Panc1 (cell line): Measurements from ENCODE around the gene CHCHD3. TPM values are rescaled to one million over a fixed set of nuclear protein-coding genes. Genes with fewer than 3 reads are reported as not detected.

Experiments used
- ATAC-seq: fragments of 200-7000 bp; cut with Tn5 transposase; 2 replicates; pipeline ENCODE4 v1.9.1; 2020; ENCODE audit warnings: mild to moderate bottlenecking, moderate library complexity
- BruUV-seq: library from RNA; stranded (reverse); fragments of 400-500 nt; replicated peaks from 2 replicates; lab custom pipeline; 2021; lab: Mats Ljungman, UMichigan
- CTCF ChIA-PET: fragments of 300-600 bp; sonication (Branson Sonifier 250); formaldehyde crosslinking; loops from one replicate; lab custom pipeline; 2022; ENCODE audit warnings: antibody characterized with exemption; lab: Charles Lee
- POLR2A ChIA-PET: fragments of 300-600 bp; sonication (Branson Sonifier 250); formaldehyde crosslinking; loops from one replicate; lab custom pipeline; 2022; ENCODE audit warnings: antibody characterized with exemption; lab: Charles Lee
- DNase-seq: peaks from one replicate; pipeline ENCODE4 v3.0.0-alpha.2; 2010; ENCODE audit warnings: low read depth, low spot score
- H3K27ac ChIP-seq: 2 replicates; pipeline ENCODE4 v1.5.1; 2011; ENCODE audit warnings: mild to moderate bottlenecking, low read length, inconsistent platforms
- H3K27me3 ChIP-seq: fragments of 200-500 bp; sonication (Bioruptor generic); 2 replicates; pipeline ENCODE4 v1.6.0; 2014; ENCODE audit warnings: low read length, inconsistent platforms; ENCODE audit not compliant: control insufficient read depth, insufficient read depth
- H3K36me3 ChIP-seq: fragments of 200-500 bp; sonication (Bioruptor generic); 2 replicates; pipeline ENCODE4 v1.5.1; 2014; ENCODE audit warnings: inconsistent platforms, mild to moderate bottlenecking, low read length, moderate library complexity; ENCODE audit not compliant: control insufficient read depth, insufficient read depth
- H3K4me1 ChIP-seq: 2 replicates; pipeline ENCODE4 v1.5.1; 2011; ENCODE audit warnings: inconsistent platforms, mild to moderate bottlenecking, low read length, moderate library complexity; ENCODE audit not compliant: control insufficient read depth, insufficient read depth
- H3K4me3 ChIP-seq, 2 experiments: 2 replicates each; pipeline ENCODE4 v1.5.1; 2011 to 2012; ENCODE audit warnings: low read depth in 2 of 2, low read length in 2 of 2, mild to moderate bottlenecking in 2 of 2, inconsistent platforms in 1 of 2, moderate library complexity in 1 of 2
- H3K9me3 ChIP-seq: fragments of 200-500 bp; sonication (Bioruptor generic); 2 replicates; pipeline ENCODE4 v1.5.1; 2014; ENCODE audit warnings: low read depth, mild to moderate bottlenecking, inconsistent platforms, low read length, moderate library complexity; ENCODE audit not compliant: control insufficient read depth, insufficient read depth
- POLR2AphosphoS5 ChIP-seq: IDR thresholded peaks from 2 replicates; pipeline ENCODE4 v1.6.1; 2012; ENCODE audit warnings: mild to moderate bottlenecking, low read depth, low read length, moderate library complexity
- SIN3A ChIP-seq: IDR thresholded peaks from 2 replicates; pipeline ENCODE4 v1.6.1; 2012; ENCODE audit warnings: low read depth, mild to moderate bottlenecking, low read length, moderate library complexity, borderline replicate concordance; ENCODE audit not compliant: insufficient read depth
- TCF7L2 ChIP-seq: IDR thresholded peaks from 2 replicates; pipeline ENCODE4 v1.6.1; 2011; ENCODE audit warnings: mild to moderate bottlenecking, low read depth, low read length, inconsistent platforms
- in situ Hi-C: cut with HindIII; loops from 2 replicates; pipeline ENCODE4 v1.10.0; 2016; ENCODE audit warnings: low sequenced_read_pairs, low pct_unique_long_range_greater_than_20kb
- intact Hi-C: fragments of 100-400 bp; cut with micrococcal nuclease; formaldehyde crosslinking; loops from one replicate; pipeline ENCODE4 v1.10.0; 2022; ENCODE audit not compliant: unreplicated experiment
- total RNA-seq: library from RNA; stranded (reverse); gene quantifications from one replicate; pipeline ENCODE4 v1.2.1, GENCODE V29; 2021; ENCODE audit not compliant: unreplicated experiment
- TF ChIP-seq, protein P1 (sequence below), 2 experiments: IDR thresholded peaks; 2 replicates each; pipeline ENCODE4 v1.6.1; 2011 to 2012; ENCODE audit warnings: low read depth in 2 of 2, control low read depth in 1 of 2, low read length in 1 of 2, mild to moderate bottlenecking in 1 of 2, moderate library complexity in 1 of 2; ENCODE audit not compliant: insufficient read depth in 1 of 2
- TF ChIP-seq, protein P2 (sequence below): fragments of 450-650 bp; IDR thresholded peaks from 2 replicates; pipeline ENCODE4 v1.5.1; 2017; ENCODE audit warnings: mild to moderate bottlenecking

Gene CHCHD3
- total RNA-seq, 1 experiment from 2014 or later = 109 TPM

DNA sequence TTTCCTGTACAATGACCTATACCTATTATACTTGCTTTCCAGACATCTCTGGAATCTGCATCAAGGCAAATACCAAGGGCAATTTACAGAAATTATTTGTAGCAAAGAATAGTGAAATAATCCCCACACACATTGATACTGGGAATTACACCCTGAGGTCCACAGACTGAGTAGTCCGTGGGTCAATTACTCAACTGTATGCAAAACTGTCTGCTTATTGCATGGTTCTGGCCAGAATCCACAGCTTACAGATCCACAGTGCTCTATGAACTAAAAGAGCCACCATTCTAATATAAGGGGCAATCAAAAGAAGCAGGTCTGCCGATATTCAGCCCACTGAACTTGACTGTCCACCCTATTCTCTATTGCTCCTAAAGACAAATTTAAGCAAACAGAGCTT, 5.7 kb downstream of the CHCHD3 start:
- Histone ChIP-seq H3K4me1 (peaks cover 13% of the 10 kb centered on the region), H3K27me3 (no peaks in the 10 kb centered on the region), H3K27ac (no peak overlapping the region), H3K9me3 (no peaks in the 10 kb centered on the region), H3K36me3 (peaks cover 4% of the 10 kb centered on the region), H3K4me3 (no peak overlapping the region)
- DNase-seq (no peak), ATAC-seq (no peak)
- BruUV-seq = no TSS peak
- no peak for TF ChIP-seq SIN3A
- no peak for TF ChIP-seq POLR2AphosphoS5
- TF ChIP-seq, protein P1, sequence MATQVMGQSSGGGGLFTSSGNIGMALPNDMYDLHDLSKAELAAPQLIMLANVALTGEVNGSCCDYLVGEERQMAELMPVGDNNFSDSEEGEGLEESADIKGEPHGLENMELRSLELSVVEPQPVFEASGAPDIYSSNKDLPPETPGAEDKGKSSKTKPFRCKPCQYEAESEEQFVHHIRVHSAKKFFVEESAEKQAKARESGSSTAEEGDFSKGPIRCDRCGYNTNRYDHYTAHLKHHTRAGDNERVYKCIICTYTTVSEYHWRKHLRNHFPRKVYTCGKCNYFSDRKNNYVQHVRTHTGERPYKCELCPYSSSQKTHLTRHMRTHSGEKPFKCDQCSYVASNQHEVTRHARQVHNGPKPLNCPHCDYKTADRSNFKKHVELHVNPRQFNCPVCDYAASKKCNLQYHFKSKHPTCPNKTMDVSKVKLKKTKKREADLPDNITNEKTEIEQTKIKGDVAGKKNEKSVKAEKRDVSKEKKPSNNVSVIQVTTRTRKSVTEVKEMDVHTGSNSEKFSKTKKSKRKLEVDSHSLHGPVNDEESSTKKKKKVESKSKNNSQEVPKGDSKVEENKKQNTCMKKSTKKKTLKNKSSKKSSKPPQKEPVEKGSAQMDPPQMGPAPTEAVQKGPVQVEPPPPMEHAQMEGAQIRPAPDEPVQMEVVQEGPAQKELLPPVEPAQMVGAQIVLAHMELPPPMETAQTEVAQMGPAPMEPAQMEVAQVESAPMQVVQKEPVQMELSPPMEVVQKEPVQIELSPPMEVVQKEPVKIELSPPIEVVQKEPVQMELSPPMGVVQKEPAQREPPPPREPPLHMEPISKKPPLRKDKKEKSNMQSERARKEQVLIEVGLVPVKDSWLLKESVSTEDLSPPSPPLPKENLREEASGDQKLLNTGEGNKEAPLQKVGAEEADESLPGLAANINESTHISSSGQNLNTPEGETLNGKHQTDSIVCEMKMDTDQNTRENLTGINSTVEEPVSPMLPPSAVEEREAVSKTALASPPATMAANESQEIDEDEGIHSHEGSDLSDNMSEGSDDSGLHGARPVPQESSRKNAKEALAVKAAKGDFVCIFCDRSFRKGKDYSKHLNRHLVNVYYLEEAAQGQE (IDR thresholded peaks at IDR 0.05; ENCODE audit: insufficient read depth in 1 of 2, low read depth in 2 of 2, low read length in 1 of 2) = no peak
- TF ChIP-seq, protein P2, sequence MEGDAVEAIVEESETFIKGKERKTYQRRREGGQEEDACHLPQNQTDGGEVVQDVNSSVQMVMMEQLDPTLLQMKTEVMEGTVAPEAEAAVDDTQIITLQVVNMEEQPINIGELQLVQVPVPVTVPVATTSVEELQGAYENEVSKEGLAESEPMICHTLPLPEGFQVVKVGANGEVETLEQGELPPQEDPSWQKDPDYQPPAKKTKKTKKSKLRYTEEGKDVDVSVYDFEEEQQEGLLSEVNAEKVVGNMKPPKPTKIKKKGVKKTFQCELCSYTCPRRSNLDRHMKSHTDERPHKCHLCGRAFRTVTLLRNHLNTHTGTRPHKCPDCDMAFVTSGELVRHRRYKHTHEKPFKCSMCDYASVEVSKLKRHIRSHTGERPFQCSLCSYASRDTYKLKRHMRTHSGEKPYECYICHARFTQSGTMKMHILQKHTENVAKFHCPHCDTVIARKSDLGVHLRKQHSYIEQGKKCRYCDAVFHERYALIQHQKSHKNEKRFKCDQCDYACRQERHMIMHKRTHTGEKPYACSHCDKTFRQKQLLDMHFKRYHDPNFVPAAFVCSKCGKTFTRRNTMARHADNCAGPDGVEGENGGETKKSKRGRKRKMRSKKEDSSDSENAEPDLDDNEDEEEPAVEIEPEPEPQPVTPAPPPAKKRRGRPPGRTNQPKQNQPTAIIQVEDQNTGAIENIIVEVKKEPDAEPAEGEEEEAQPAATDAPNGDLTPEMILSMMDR = no peak
- no peak for TF ChIP-seq TCF7L2
- ChIA-PET POLR2A (interaction anchor here (0.6 kb wide), 1 partner anchor 173 kb away, joined by 3 read pairs; no protein-coding TSS in a partner anchor), CTCF (no interaction called here)
- intact Hi-C loops (no loop called here), in situ Hi-C loops (no loop called here)

DNA sequence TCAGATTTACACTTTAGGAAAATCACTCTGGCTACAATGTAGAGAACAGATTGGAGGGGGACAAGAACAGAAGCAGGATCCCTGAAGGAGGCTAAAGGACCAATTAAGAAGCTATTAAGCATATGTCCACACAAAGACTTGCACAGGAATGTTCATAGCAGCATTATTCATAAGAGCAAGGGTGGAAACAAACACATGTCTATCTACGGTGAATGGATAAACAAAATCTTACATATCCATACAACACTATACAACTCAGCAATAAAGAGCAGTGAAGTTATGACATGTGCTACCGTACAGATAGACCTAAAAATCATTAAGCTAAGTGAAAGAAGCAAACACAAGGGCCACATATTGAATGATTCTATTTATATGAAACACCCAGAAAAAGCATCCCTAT, 10.4 kb downstream of the CHCHD3 start:
- TF ChIP-seq POLR2AphosphoS5 (no peak), TCF7L2 (no peak), SIN3A (no peak)
- TF ChIP-seq, protein P2 = no peak
- TF ChIP-seq, protein P1 (IDR thresholded peaks at IDR 0.05; ENCODE audit: insufficient read depth in 1 of 2, low read depth in 2 of 2, low read length in 1 of 2) = no peak
- in situ Hi-C loops (no loop called here), intact Hi-C loops (no loop called here)
- Histone ChIP-seq H3K4me1 (peaks cover 5% of the 10 kb centered on the region; the same call in 1 of the 2 replicates), H3K36me3 (peaks cover 8% of the 10 kb centered on the region; the same call in 1 of the 2 replicates), H3K9me3 (no peaks in the 10 kb centered on the region), H3K27ac (no peak overlapping the region), H3K27me3 (no peaks in the 10 kb centered on the region), H3K4me3 (no peak overlapping the region)
- ChIA-PET POLR2A (no interaction called here), CTCF (no interaction called here)
- no peak for ATAC-seq
- no TSS peak for BruUV-seq
- no peak for DNase-seq
